GM23248 (cell line): ENCODE data around the gene PPP1R36.

Source experiments
- EZH2 ChIP-seq: fragments of 200-600 bp; sonication (generic); IDR thresholded peaks from 2 replicates; pipeline ENCODE4 v1.6.1; 2018; ENCODE audit warnings: antibody characterized with exemption, mild to moderate bottlenecking; ENCODE audit not compliant: insufficient read depth, poor library complexity, severe bottlenecking
- EZH2phosphoT487 ChIP-seq: fragments of 200-600 bp; sonication (generic); IDR thresholded peaks from 2 replicates; pipeline ENCODE4 v1.6.1; 2018; ENCODE audit warnings: antibody characterized with exemption, moderate library complexity, mild to moderate bottlenecking, low read depth; ENCODE audit not compliant: insufficient read depth

DNA sequence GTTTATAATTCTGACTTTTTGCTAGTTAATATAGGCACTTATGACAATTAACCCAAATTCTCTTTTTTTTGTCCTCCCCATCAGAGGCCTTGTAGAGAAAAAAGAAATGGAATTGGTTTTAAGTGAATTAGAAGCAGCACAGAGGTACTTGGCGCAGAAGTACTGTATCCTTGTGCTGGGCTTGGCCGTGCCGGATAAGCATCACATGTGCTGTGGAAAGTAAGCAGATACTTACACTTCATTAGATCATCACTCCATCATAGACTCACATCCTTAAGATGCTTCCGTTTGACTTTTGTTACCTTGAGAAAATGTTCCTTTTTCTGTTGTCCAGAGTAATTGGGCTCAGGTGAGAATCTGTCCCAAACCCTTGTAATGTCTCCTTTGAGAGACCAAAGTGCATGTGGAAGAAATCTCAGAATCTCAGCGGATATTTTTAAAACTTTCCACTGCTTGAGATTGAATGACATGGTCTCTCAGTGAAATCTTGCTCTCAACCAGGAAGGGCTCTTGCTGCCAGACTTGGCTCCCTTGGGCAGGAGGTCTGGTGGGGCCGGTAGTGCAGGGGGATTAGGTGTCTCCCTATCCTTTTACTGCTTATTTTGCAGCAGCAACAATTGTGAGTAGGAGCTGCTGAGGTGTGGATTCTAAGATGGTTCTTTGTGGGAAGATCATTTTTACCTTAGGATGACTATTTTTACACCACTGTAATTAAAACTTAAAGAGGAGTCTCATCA is 24.8 kb downstream of the PPP1R36 start:
- TF ChIP-seq EZH2phosphoT487: no peak
- TF ChIP-seq EZH2: no peak
